Panc1 (cell line): Measurements from ENCODE around the gene SPATA13. TPM values are rescaled to one million over a fixed set of nuclear protein-coding genes. Genes with fewer than 3 reads are reported as not detected.
"Not testable (repeated sequence)": the region's sequence is repeated elsewhere in the genome, so short reads cannot be mapped to it uniquely, and the experiment has no call there.

Experiments
- ATAC-seq: fragments of 200-7000 bp; cut with Tn5 transposase; 2 replicates; pipeline ENCODE4 v1.9.1; 2020; ENCODE audit warnings: mild to moderate bottlenecking, moderate library complexity
- BruUV-seq: library from RNA; stranded (reverse); fragments of 400-500 nt; replicated peaks from 2 replicates; lab custom pipeline; 2021; lab: Mats Ljungman, UMichigan
- CTCF ChIA-PET: fragments of 300-600 bp; sonication (Branson Sonifier 250); formaldehyde crosslinking; loops from one replicate; lab custom pipeline; 2022; ENCODE audit warnings: antibody characterized with exemption; lab: Charles Lee
- POLR2A ChIA-PET: fragments of 300-600 bp; sonication (Branson Sonifier 250); formaldehyde crosslinking; loops from one replicate; lab custom pipeline; 2022; ENCODE audit warnings: antibody characterized with exemption; lab: Charles Lee
- DNase-seq: peaks from one replicate; pipeline ENCODE4 v3.0.0-alpha.2; 2010; ENCODE audit warnings: low read depth, low spot score
- H3K27ac ChIP-seq: 2 replicates; pipeline ENCODE4 v1.5.1; 2011; ENCODE audit warnings: mild to moderate bottlenecking, low read length, inconsistent platforms
- H3K27me3 ChIP-seq: fragments of 200-500 bp; sonication (Bioruptor generic); 2 replicates; pipeline ENCODE4 v1.6.0; 2014; ENCODE audit warnings: low read length, inconsistent platforms; ENCODE audit not compliant: control insufficient read depth, insufficient read depth
- H3K36me3 ChIP-seq: fragments of 200-500 bp; sonication (Bioruptor generic); 2 replicates; pipeline ENCODE4 v1.5.1; 2014; ENCODE audit warnings: inconsistent platforms, mild to moderate bottlenecking, low read length, moderate library complexity; ENCODE audit not compliant: control insufficient read depth, insufficient read depth
- H3K4me1 ChIP-seq: 2 replicates; pipeline ENCODE4 v1.5.1; 2011; ENCODE audit warnings: inconsistent platforms, mild to moderate bottlenecking, low read length, moderate library complexity; ENCODE audit not compliant: control insufficient read depth, insufficient read depth
- H3K4me3 ChIP-seq, 2 experiments: 2 replicates each; pipeline ENCODE4 v1.5.1; 2011 to 2012; ENCODE audit warnings: low read depth in 2 of 2, low read length in 2 of 2, mild to moderate bottlenecking in 2 of 2, inconsistent platforms in 1 of 2, moderate library complexity in 1 of 2
- H3K9me3 ChIP-seq: fragments of 200-500 bp; sonication (Bioruptor generic); 2 replicates; pipeline ENCODE4 v1.5.1; 2014; ENCODE audit warnings: low read depth, mild to moderate bottlenecking, inconsistent platforms, low read length, moderate library complexity; ENCODE audit not compliant: control insufficient read depth, insufficient read depth
- CTCF ChIP-seq: fragments of 450-650 bp; IDR thresholded peaks from 2 replicates; pipeline ENCODE4 v1.5.1; 2017; ENCODE audit warnings: mild to moderate bottlenecking
- in situ Hi-C: cut with HindIII; loops from 2 replicates; pipeline ENCODE4 v1.10.0; 2016; ENCODE audit warnings: low sequenced_read_pairs, low pct_unique_long_range_greater_than_20kb
- intact Hi-C: fragments of 100-400 bp; cut with micrococcal nuclease; formaldehyde crosslinking; loops from one replicate; pipeline ENCODE4 v1.10.0; 2022; ENCODE audit not compliant: unreplicated experiment
- total RNA-seq: library from RNA; stranded (reverse); gene quantifications from one replicate; pipeline ENCODE4 v1.2.1, GENCODE V29; 2021; ENCODE audit not compliant: unreplicated experiment

SPATA13 gene
- total RNA-seq, 1 experiment from 2014 or later: 7.9 TPM

DNA sequence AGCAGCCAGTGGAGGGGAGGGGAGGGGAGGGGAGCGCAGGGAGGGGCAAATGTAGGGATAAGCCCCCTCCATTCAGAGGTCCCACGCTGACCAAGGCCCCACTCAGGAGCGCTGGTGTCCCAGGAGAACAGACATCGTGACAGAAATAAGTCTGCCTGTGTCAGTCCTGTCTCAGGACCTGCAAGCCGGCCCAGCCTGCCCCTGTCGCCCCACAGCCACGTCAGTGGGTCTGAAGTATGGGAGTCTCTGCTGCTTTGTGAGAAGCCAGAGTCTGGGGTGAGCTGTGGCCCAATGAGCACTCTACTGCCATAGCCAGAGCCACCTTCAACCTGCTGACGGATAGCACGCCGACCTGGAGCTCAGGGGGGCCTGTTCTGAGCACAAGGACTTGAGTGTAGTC, 157.3 kb downstream of the SPATA13 start:
- H3K27me3 ChIP-seq, ATAC-seq, H3K9me3 ChIP-seq, POLR2A ChIA-PET, H3K4me3 ChIP-seq, H3K36me3 ChIP-seq, CTCF ChIA-PET, intact Hi-C loops, BruUV-seq, in situ Hi-C loops, H3K27ac ChIP-seq, H3K4me1 ChIP-seq, DNase-seq: not testable (repeated sequence)

DNA sequence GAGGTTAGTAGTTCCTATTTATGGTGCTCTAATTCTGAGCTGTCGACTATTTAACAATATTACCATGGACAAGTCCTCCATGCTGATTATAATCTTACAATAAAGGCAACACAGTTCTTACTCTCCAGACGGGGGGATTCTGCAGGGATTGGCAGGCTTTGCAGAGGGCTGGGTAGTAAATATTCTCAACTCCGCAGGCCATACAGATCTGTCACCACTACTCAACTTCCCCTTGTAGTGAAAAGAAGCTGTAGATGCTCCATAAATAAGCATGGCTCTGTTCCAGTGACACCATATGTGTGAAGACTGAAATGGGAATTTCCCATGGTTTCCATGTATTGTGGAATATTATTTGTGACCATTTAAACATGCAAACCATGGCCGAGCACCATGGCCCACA, 158.4 kb downstream of the SPATA13 start:
- H3K9me3 ChIP-seq, in situ Hi-C loops, H3K4me3 ChIP-seq, CTCF ChIA-PET, H3K27me3 ChIP-seq, BruUV-seq, H3K27ac ChIP-seq, H3K4me1 ChIP-seq, ATAC-seq, intact Hi-C loops, DNase-seq, H3K36me3 ChIP-seq, POLR2A ChIA-PET: not testable (repeated sequence)

DNA sequence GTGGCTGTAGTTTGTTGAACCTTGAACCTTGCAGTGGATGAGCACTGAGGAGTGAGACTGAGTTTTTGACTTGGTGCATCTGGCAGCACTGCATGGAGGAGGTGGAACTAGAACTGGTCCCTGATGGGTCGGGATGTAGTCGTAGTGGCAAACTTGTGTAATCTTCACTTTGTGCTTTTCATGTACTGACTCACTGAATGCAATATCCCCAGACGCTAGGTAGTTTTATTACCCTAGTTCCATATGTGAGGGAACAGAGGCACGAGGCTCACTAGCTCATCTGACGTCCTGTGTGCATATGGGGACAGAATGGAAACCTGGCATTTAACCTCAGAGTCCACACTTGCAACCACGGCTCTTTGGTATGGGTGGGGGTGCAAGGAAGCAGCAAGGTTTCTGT, 159.1 kb downstream of the SPATA13 start:
- H3K9me3 ChIP-seq, POLR2A ChIA-PET, intact Hi-C loops, H3K4me3 ChIP-seq, H3K4me1 ChIP-seq, H3K27me3 ChIP-seq, ATAC-seq, CTCF ChIA-PET, in situ Hi-C loops, BruUV-seq, H3K27ac ChIP-seq, DNase-seq, H3K36me3 ChIP-seq: not testable (repeated sequence)

DNA sequence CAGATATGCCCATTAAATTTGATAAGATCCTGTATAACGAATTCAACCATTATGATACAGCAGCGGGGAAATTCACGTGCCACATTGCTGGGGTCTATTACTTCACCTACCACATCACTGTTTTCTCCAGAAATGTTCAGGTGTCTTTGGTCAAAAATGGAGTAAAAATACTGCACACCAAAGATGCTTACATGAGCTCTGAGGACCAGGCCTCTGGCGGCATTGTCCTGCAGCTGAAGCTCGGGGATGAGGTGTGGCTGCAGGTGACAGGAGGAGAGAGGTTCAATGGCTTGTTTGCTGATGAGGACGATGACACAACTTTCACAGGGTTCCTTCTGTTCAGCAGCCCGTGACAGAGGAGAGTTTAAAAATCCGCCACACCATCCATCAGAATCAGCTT, 160.9 kb downstream of the SPATA13 start:
- H3K9me3 ChIP-seq, H3K4me1 ChIP-seq, in situ Hi-C loops, H3K27ac ChIP-seq, H3K27me3 ChIP-seq, BruUV-seq, DNase-seq, intact Hi-C loops, POLR2A ChIA-PET, H3K36me3 ChIP-seq, H3K4me3 ChIP-seq, ATAC-seq: not testable (repeated sequence)
- CTCF ChIA-PET: interaction anchor here (0.7 kb wide), 1 partner anchor 446 kb away, joined by 3 read pairs; no protein-coding TSS in a partner anchor

DNA sequence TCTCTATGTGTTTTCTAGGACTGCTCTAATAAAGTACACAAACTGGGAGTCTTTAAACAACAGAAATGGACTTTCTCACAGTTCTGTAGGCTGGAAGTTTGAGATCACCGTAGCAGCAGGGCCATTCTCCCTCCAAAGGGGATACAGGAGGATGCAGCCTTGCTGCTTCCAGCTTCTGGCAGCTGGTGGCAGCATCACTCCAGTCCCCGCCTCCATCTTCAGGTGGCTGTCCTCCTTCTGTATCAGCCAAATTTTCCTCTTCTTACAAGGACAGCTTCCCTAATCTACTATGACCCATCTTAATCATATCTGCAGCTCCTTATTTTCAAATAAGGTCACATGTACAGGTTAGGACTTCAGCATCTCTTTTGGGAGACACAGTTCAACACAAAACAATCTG, 161.9 kb downstream of the SPATA13 start:
- not testable (repeated sequence) for DNase-seq

More for the DNA sequence above, 161.9 kb downstream of the SPATA13 start:
- in situ Hi-C loops, H3K4me3 ChIP-seq, H3K4me1 ChIP-seq, H3K27ac ChIP-seq, intact Hi-C loops, POLR2A ChIA-PET, CTCF ChIA-PET, H3K27me3 ChIP-seq, H3K9me3 ChIP-seq, BruUV-seq, H3K36me3 ChIP-seq: not testable (repeated sequence)
- ATAC-seq: peak; percentile 86
- TF ChIP-seq CTCF: peak; percentile 71
